Breast epithelium (tissue), 4 donors: ENCODE measurements around the gene KRT35. TPM values are rescaled to one million over a fixed set of nuclear protein-coding genes. Genes with fewer than 3 reads are reported as not detected.
"Not testable (repeated sequence)": the region's sequence is repeated elsewhere in the genome, so short reads cannot be mapped to it uniquely, and the experiment has no call there.

Source experiments
- DNase-seq, 2 donors: peaks; one replicate each; pipeline ENCODE4 v3.0.0-alpha.2; 2019; ENCODE audit warnings: low spot score in 2 of 2
- H3K27ac ChIP-seq, 2 donors: fragments of 200-600 bp; sonication (generic) in 1 of 2; one replicate each; pipeline ENCODE4 v1.5.1; 2016 to 2019; ENCODE audit warnings: mild to moderate bottlenecking in 1 of 2
- H3K27me3 ChIP-seq, 2 donors: fragments of 200-600 bp; sonication (generic) in 1 of 2; one replicate each; pipeline versions ENCODE4 v1.5.1 to v1.6.0; 2017 to 2019; ENCODE audit warnings: control low read depth in 1 of 2, mild to moderate bottlenecking in 1 of 2
- H3K36me3 ChIP-seq: fragments of 200-600 bp; one replicate; pipeline ENCODE4 v1.5.1; 2019
- H3K4me1 ChIP-seq, 2 donors: fragments of 200-600 bp; sonication (generic); one replicate each; pipeline ENCODE4 v1.5.1; 2016 to 2019; ENCODE audit warnings: control low read depth in 1 of 2
- H3K4me3 ChIP-seq, 3 donors: fragments of 200-600 bp; sonication (generic); 1 replicate in 2 of 3; 2 replicates in 1 of 3; pipeline ENCODE4 v1.5.1; 2016 to 2019; ENCODE audit warnings: mild to moderate bottlenecking in 3 of 3, moderate library complexity in 2 of 3
- H3K9me3 ChIP-seq, 2 donors: fragments of 200-600 bp; sonication (generic) in 1 of 2; one replicate each; pipeline ENCODE4 v1.5.1; 2016 to 2019; ENCODE audit warnings: control low read depth in 1 of 2
- CTCF ChIP-seq, 3 donors: fragments of 450-650 bp; IDR thresholded peaks; one replicate each; pipeline ENCODE4 v1.5.1; 2016 to 2017; ENCODE audit warnings: antibody characterized with exemption in 3 of 3, mild to moderate bottlenecking in 3 of 3, moderate library complexity in 3 of 3
- POLR2A ChIP-seq: fragments of 450-650 bp; IDR thresholded peaks from one replicate; pipeline ENCODE4 v1.6.1; 2016; ENCODE audit warnings: antibody characterized with exemption, mild to moderate bottlenecking, moderate library complexity
- POLR2AphosphoS5 ChIP-seq, 3 donors: sonication (generic); formaldehyde crosslinking; IDR thresholded peaks; one replicate each; pipeline ENCODE4 v1.6.1; 2017; ENCODE audit warnings: antibody characterized with exemption in 3 of 3
- intact Hi-C: fragments of 100-400 bp; cut with DNase I; formaldehyde crosslinking; loops from one replicate; pipeline ENCODE4 v1.15.1; 2023; ENCODE audit warnings: low total_unique reads
- total RNA-seq, 3 donors: library from RNA; depleted of rRNA; stranded (reverse); fragments of >200 nt; gene quantifications; one replicate each; pipeline ENCODE4 v1.1.0, GENCODE V29; 2016

The KRT35 gene
- total RNA-seq, 3 donors from 2014 or later, result not detected

- Histone ChIP-seq H3K36me3 (no peaks in the 10 kb centered on the region), H3K27me3 (no peaks in the 10 kb centered on the region), H3K9me3 (no peaks in the 10 kb centered on the region), H3K27ac (no peak overlapping the region), H3K4me1 (no peaks in the 10 kb centered on the region), H3K4me3 (no peak overlapping the region)
- no peak for DNase-seq
- TF ChIP-seq POLR2A (no peak), POLR2AphosphoS5 (IDR thresholded peaks at IDR 0.05) (no peak), CTCF (IDR thresholded peaks at IDR 0.05) (no peak)
- intact Hi-C loops, result no loop called here
Measured at GRCh38 chr17:41434415-41434814, 46.5 kb downstream of the KRT35 start.

GRCh38 chr17:41434005-41434404 is 46.9 kb downstream of the KRT35 start:
- Histone ChIP-seq H3K27ac (no peak overlapping the region), H3K36me3 (no peaks in the 10 kb centered on the region)

GRCh38 chr17:41433586-41433985 is 47.4 kb downstream of the KRT35 start:
- Histone ChIP-seq H3K27me3 (no peaks in the 10 kb centered on the region), H3K4me3 (no peak overlapping the region), H3K9me3 (no peaks in the 10 kb centered on the region), H3K36me3 (no peaks in the 10 kb centered on the region), H3K27ac (no peak overlapping the region), H3K4me1 (no peaks in the 10 kb centered on the region)
- intact Hi-C loops, result no loop called here
- DNase-seq, result no peak
- TF ChIP-seq POLR2A (no peak), POLR2AphosphoS5 (IDR thresholded peaks at IDR 0.05) (no peak), CTCF (IDR thresholded peaks at IDR 0.05) (no peak)

More at GRCh38 chr17:41434005-41434404, 46.9 kb downstream of the KRT35 start:
- Histone ChIP-seq H3K27me3 (no peaks in the 10 kb centered on the region), H3K4me1 (no peaks in the 10 kb centered on the region), H3K4me3 (no peak overlapping the region), H3K9me3 (no peaks in the 10 kb centered on the region)
- intact Hi-C loops, result no loop called here
- DNase-seq, result no peak
- no peak for TF ChIP-seq POLR2AphosphoS5 (IDR thresholded peaks at IDR 0.05)
- no peak for TF ChIP-seq CTCF (IDR thresholded peaks at IDR 0.05)
- no peak for TF ChIP-seq POLR2A

- DNase-seq, H3K36me3 ChIP-seq, H3K4me3 ChIP-seq, H3K27ac ChIP-seq, H3K27me3 ChIP-seq, H3K9me3 ChIP-seq, H3K4me1 ChIP-seq: not testable (repeated sequence)
- intact Hi-C loops, result loop anchor here (2.0 kb wide), 1 partner anchor 30 kb away; no protein-coding TSS in a partner anchor
Measured at GRCh38 chr17:41430376-41430775, 50.6 kb downstream of the KRT35 start.

GRCh38 chr17:41429667-41430066 is 51.3 kb downstream of the KRT35 start:
- intact Hi-C loops, result loop anchor here (2.0 kb wide), 1 partner anchor 29 kb away; no protein-coding TSS in a partner anchor
- TF ChIP-seq POLR2AphosphoS5 (IDR thresholded peaks at IDR 0.05), result no peak
- TF ChIP-seq CTCF (IDR thresholded peaks at IDR 0.05), result no peak
- no peak for TF ChIP-seq POLR2A
- no peak for DNase-seq
- no peaks in the 10 kb centered on the region for H3K4me1 ChIP-seq
- H3K4me3 ChIP-seq, result no peak overlapping the region
- H3K9me3 ChIP-seq, result no peaks in the 10 kb centered on the region
- H3K27ac ChIP-seq, result no peak overlapping the region
- no peaks in the 10 kb centered on the region for H3K36me3 ChIP-seq
- no peaks in the 10 kb centered on the region for H3K27me3 ChIP-seq
